ENCODE data around the gene ODAM.

ODAM gene

DNA sequence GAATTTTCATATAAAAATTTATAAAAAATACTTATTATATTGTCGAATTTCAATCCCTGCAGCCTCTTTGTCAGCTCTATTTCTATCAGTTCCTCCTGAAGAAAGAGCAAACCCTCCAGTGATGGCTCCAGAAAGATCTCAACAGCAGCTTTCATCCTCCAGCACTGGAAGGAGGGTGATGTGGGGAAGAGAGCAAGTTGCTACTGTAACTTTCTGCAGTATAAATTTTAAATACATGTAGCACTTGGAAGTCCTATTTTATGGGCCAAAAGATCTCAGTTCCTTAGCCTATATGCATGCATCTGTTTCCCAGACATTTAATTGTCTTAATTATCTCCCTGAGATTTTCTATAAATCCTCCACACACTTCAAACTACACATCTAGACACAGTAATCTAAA, 13.7 kb upstream of the ODAM start:
- TF ChIP-seq FOXP2 (optimal IDR thresholded peaks at IDR 0.05; ENCODE audit: control extremely low read depth, extremely low read length, insufficient read depth), result no peak
- no peak for TF ChIP-seq EZH2 (IDR thresholded peaks at IDR 0.05)
- TF ChIP-seq POLR2AphosphoS5 (IDR thresholded peaks at IDR 0.05; ENCODE audit: borderline replicate concordance, low read depth, low read length), result no peak
- H3K4me3 ChIP-seq, result no peak overlapping the region
- H3K9me3 ChIP-seq (ENCODE audit: low read depth, low read length), result no peaks in the 10 kb centered on the region
- no peaks in the 10 kb centered on the region for H3K36me3 ChIP-seq (ENCODE audit: insufficient read depth, low read length)
- H3K27ac ChIP-seq, result no peak overlapping the region
- no peak overlapping the region for H3K9ac ChIP-seq (ENCODE audit: insufficient read length)
- no peak for DNase-seq (ENCODE audit: low read depth, low spot score)

DNA sequence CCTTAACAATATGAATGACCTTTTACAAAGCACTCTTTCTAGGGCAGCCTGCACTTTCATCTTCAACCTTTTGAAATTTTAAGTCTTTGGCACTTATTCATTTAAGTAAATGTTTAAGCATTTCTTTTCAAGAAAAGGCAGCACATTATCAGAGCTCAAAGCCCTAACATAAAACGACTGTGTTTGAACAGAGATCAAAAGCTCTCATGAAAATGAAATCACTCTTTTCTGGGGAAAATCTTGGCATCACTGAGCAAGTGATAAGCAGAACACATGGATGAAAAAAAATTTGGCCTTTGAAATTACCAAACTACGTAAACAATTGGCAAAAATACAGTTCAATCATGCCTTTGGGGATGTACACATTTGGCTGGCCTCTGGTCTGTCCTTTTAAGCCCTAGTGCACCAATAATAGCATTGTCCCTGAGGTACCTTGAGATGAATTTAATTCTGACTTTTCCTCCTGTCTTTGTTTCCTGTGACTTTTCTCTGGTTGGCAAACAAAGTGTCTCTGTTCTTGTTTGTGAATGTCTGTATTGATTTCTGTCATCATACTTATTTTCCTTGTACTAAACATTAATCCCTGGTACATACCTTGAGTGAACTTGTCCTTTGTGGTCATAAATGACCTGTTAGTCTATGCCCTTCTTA, 12.9 kb upstream of the ODAM start:
- no peaks in the 10 kb centered on the region for H3K36me3 ChIP-seq (ENCODE audit: insufficient read depth, low read length)
- no peaks in the 10 kb centered on the region for H3K9me3 ChIP-seq (ENCODE audit: low read depth, low read length)
- H3K9ac ChIP-seq (ENCODE audit: insufficient read length), result no peak overlapping the region
- H3K27ac ChIP-seq, result no peak overlapping the region
- no peak for DNase-seq (ENCODE audit: low read depth, low spot score)
- no peak overlapping the region for H3K4me3 ChIP-seq
- TF ChIP-seq POLR2AphosphoS5 (IDR thresholded peaks at IDR 0.05; ENCODE audit: borderline replicate concordance, low read depth, low read length), result no peak
- no peak for TF ChIP-seq FOXP2 (optimal IDR thresholded peaks at IDR 0.05; ENCODE audit: control extremely low read depth, extremely low read length, insufficient read depth)
- no peak for TF ChIP-seq EZH2 (IDR thresholded peaks at IDR 0.05)

DNA sequence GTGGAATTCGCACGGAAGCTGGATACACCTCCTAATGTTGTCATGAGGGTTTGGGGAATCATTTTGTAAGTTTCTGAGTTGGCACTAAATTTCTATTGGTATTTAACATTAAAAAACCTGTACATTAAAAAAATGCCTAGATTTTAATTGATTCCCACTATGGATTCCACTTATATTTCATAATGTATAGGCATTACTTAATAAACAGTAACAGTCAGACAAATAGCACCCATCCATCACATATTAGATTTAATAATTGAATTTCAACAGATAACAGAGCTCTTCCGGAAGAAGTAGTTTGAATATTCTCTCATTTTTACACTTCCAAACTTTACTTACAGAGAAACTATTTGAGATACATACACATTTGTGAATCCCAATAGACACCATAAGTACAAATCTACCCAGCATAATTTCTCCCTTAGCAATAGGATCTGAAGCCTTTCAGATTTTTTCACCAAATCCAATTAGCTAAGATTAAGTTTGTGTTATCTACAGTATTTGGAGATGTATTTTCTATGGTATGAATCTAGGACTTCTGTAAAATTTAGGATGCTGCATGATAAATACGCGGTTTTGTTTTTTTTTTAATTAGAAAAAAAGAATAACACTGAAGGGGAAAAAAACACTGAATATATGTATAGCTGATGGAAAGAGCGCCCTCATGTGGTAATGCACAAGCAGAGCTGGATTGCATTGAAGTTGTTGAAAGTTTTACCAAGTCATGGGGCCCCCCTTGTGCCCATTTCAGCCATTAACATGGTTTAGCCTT, 12.2 kb upstream of the ODAM start:
- Histone ChIP-seq H3K36me3 (ENCODE audit: insufficient read depth, low read length) (no peaks in the 10 kb centered on the region), H3K4me3 (no peak overlapping the region), H3K9me3 (ENCODE audit: low read depth, low read length) (no peaks in the 10 kb centered on the region), H3K27ac (no peak overlapping the region), H3K9ac (ENCODE audit: insufficient read length) (no peak overlapping the region)
- TF ChIP-seq FOXP2 (optimal IDR thresholded peaks at IDR 0.05; ENCODE audit: control extremely low read depth, extremely low read length, insufficient read depth), result no peak
- no peak for TF ChIP-seq POLR2AphosphoS5 (IDR thresholded peaks at IDR 0.05; ENCODE audit: borderline replicate concordance, low read depth, low read length)
- no peak for TF ChIP-seq EZH2 (IDR thresholded peaks at IDR 0.05)
- DNase-seq (ENCODE audit: low read depth, low spot score), result peak; percentile 61

DNA sequence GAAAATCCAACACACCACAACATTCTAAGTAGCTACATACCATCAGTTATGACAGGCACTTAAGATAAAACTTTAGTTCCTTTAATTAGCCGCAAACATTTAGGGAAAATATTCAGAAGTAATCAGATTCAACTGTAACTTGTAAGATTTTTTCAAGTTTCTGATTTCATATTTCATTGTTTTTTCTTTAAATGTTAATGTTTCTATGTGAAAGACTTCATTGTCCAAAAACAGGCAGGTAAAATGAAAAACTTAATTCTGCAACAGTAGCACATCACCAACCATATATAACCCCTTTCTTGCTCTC, 11.6 kb upstream of the ODAM start:
- TF ChIP-seq EZH2 (IDR thresholded peaks at IDR 0.05) (no peak), POLR2AphosphoS5 (IDR thresholded peaks at IDR 0.05; ENCODE audit: borderline replicate concordance, low read depth, low read length) (no peak), FOXP2 (optimal IDR thresholded peaks at IDR 0.05; ENCODE audit: control extremely low read depth, extremely low read length, insufficient read depth) (no peak)
- no peak for DNase-seq (ENCODE audit: low read depth, low spot score)
- no peak overlapping the region for H3K9ac ChIP-seq (ENCODE audit: insufficient read length)
- H3K9me3 ChIP-seq (ENCODE audit: low read depth, low read length), result no peaks in the 10 kb centered on the region
- no peak overlapping the region for H3K27ac ChIP-seq
- H3K4me3 ChIP-seq, result no peak overlapping the region
- H3K36me3 ChIP-seq (ENCODE audit: insufficient read depth, low read length), result no peaks in the 10 kb centered on the region

- Histone ChIP-seq H3K9me3 (ENCODE audit: low read depth, low read length) (no peaks in the 10 kb centered on the region), H3K27ac (no peak overlapping the region)
- TF ChIP-seq EZH2 (IDR thresholded peaks at IDR 0.05), result no peak
These were observed 8.3 kb upstream of the ODAM start for GRCh38 chr4:70187216-70187615.

GRCh38 chr4:70190579-70190978, 4.9 kb upstream of the ODAM start:
- no peaks in the 10 kb centered on the region for H3K36me3 ChIP-seq (ENCODE audit: insufficient read depth, low read length)
- TF ChIP-seq FOXP2 (optimal IDR thresholded peaks at IDR 0.05; ENCODE audit: control extremely low read depth, extremely low read length, insufficient read depth) (no peak), EZH2 (IDR thresholded peaks at IDR 0.05) (no peak), POLR2AphosphoS5 (IDR thresholded peaks at IDR 0.05; ENCODE audit: borderline replicate concordance, low read depth, low read length) (no peak)
- H3K9me3 ChIP-seq (ENCODE audit: low read depth, low read length), result no peaks in the 10 kb centered on the region
- no peak overlapping the region for H3K9ac ChIP-seq (ENCODE audit: insufficient read length)
- DNase-seq (ENCODE audit: low read depth, low spot score), result no peak
- H3K27ac ChIP-seq, result no peak overlapping the region
- no peak overlapping the region for H3K4me3 ChIP-seq

More at GRCh38 chr4:70187216-70187615, 8.3 kb upstream of the ODAM start:
- H3K9ac ChIP-seq (ENCODE audit: insufficient read length), result no peak overlapping the region
- H3K36me3 ChIP-seq (ENCODE audit: insufficient read depth, low read length), result no peaks in the 10 kb centered on the region
- no peak overlapping the region for H3K4me3 ChIP-seq
- DNase-seq (ENCODE audit: low read depth, low spot score), result peak; percentile 8

- DNase-seq (ENCODE audit: low read depth, low spot score), result no peak
- Histone ChIP-seq H3K4me3 (no peak overlapping the region), H3K27ac (no peak overlapping the region), H3K36me3 (ENCODE audit: insufficient read depth, low read length) (no peaks in the 10 kb centered on the region), H3K9me3 (ENCODE audit: low read depth, low read length) (no peaks in the 10 kb centered on the region), H3K9ac (ENCODE audit: insufficient read length) (no peak overlapping the region)
- no peak for TF ChIP-seq FOXP2 (optimal IDR thresholded peaks at IDR 0.05; ENCODE audit: control extremely low read depth, extremely low read length, insufficient read depth)
- TF ChIP-seq POLR2AphosphoS5 (IDR thresholded peaks at IDR 0.05; ENCODE audit: borderline replicate concordance, low read depth, low read length), result no peak
- no peak for TF ChIP-seq EZH2 (IDR thresholded peaks at IDR 0.05)
These were observed 3.9 kb upstream of the ODAM start for GRCh38 chr4:70191647-70192046.

GRCh38 chr4:70192895-70193294, 2.6 kb upstream of the ODAM start:
- Histone ChIP-seq H3K36me3 (ENCODE audit: insufficient read depth, low read length) (no peaks in the 10 kb centered on the region), H3K9me3 (ENCODE audit: low read depth, low read length) (no peaks in the 10 kb centered on the region)
- no peak for TF ChIP-seq POLR2AphosphoS5 (IDR thresholded peaks at IDR 0.05; ENCODE audit: borderline replicate concordance, low read depth, low read length)
- no peak for TF ChIP-seq FOXP2 (optimal IDR thresholded peaks at IDR 0.05; ENCODE audit: control extremely low read depth, extremely low read length, insufficient read depth)
- no peak for TF ChIP-seq EZH2 (IDR thresholded peaks at IDR 0.05)

GRCh38 chr4:70196857-70197256, 1.3 kb downstream of the ODAM start:
- Histone ChIP-seq H3K9ac (ENCODE audit: insufficient read length) (no peak overlapping the region), H3K9me3 (ENCODE audit: low read depth, low read length) (no peaks in the 10 kb centered on the region), H3K36me3 (ENCODE audit: insufficient read depth, low read length) (no peaks in the 10 kb centered on the region), H3K27ac (no peak overlapping the region), H3K4me3 (no peak overlapping the region)
- DNase-seq (ENCODE audit: low read depth, low spot score), result no peak
- TF ChIP-seq EZH2 (IDR thresholded peaks at IDR 0.05), result no peak
- no peak for TF ChIP-seq POLR2AphosphoS5 (IDR thresholded peaks at IDR 0.05; ENCODE audit: borderline replicate concordance, low read depth, low read length)
- no peak for TF ChIP-seq FOXP2 (optimal IDR thresholded peaks at IDR 0.05; ENCODE audit: control extremely low read depth, extremely low read length, insufficient read depth)

More at GRCh38 chr4:70192895-70193294, 2.6 kb upstream of the ODAM start:
- no peak overlapping the region for H3K27ac ChIP-seq
- H3K4me3 ChIP-seq, result no peak overlapping the region
- no peak overlapping the region for H3K9ac ChIP-seq (ENCODE audit: insufficient read length)
- no peak for DNase-seq (ENCODE audit: low read depth, low spot score)

Data from SK-N-MC (cell line).